Measurements from ENCODE around the gene DR1.

The DR1 gene

GRCh38 chr1:93345633-93346420 is at the start of gene DR1:
Gene DR1, plus strand, starts transcription at chr1:93345907. Its CDS starts 739 bp downstream, at chr1:93346646.
- peak; percentile 89 for DNase-seq (ENCODE audit: low spot score)

- DNase-seq (ENCODE audit: low spot score), result no peak
Measured at GRCh38 chr1:93296555-93297154, 49.1 kb upstream of the DR1 start.

GRCh38 chr1:93301131-93301530 is 44.6 kb upstream of the DR1 start:
- DNase-seq (ENCODE audit: low spot score), result no peak

GRCh38 chr1:93302078-93302477 is 43.6 kb upstream of the DR1 start:
- no peak for DNase-seq (ENCODE audit: low spot score)

GRCh38 chr1:93304716-93305138 is 41.0 kb upstream of the DR1 start:
- DNase-seq (ENCODE audit: low spot score), result peak; percentile 50

GRCh38 chr1:93306920-93307319 is 38.8 kb upstream of the DR1 start:
- no peak for DNase-seq (ENCODE audit: low spot score)

- no peak for DNase-seq (ENCODE audit: low spot score)
Measured at GRCh38 chr1:93313026-93313425, 32.7 kb upstream of the DR1 start.

- peak; percentile 66 for DNase-seq (ENCODE audit: low spot score)
Measured at GRCh38 chr1:93317207-93317606, 28.5 kb upstream of the DR1 start.

- no peak for DNase-seq (ENCODE audit: low spot score)
Measured at GRCh38 chr1:93317943-93318342, 27.8 kb upstream of the DR1 start.

- DNase-seq (ENCODE audit: low spot score), result no peak
Measured at GRCh38 chr1:93321720-93322119, 24.0 kb upstream of the DR1 start.

GRCh38 chr1:93322349-93322748 is 23.4 kb upstream of the DR1 start:
- no peak for DNase-seq (ENCODE audit: low spot score)

- no peak for DNase-seq (ENCODE audit: low spot score)
Measured at GRCh38 chr1:93323185-93323820, 22.4 kb upstream of the DR1 start.

- no peak for DNase-seq (ENCODE audit: low spot score)
Measured at GRCh38 chr1:93324486-93325464, 20.9 kb upstream of the DR1 start.

- no peak for DNase-seq (ENCODE audit: low spot score)
Measured at GRCh38 chr1:93328809-93329760, 16.6 kb upstream of the DR1 start.

- no peak for DNase-seq (ENCODE audit: low spot score)
Measured at GRCh38 chr1:93330196-93330595, 15.5 kb upstream of the DR1 start.

- DNase-seq (ENCODE audit: low spot score), result no peak
Measured at GRCh38 chr1:93330617-93331016, 15.1 kb upstream of the DR1 start.

GRCh38 chr1:93331412-93331811 is 14.3 kb upstream of the DR1 start:
- no peak for DNase-seq (ENCODE audit: low spot score)

GRCh38 chr1:93332368-93332767 is 13.3 kb upstream of the DR1 start:
- no peak for DNase-seq (ENCODE audit: low spot score)

GRCh38 chr1:93338387-93339146 is 7.1 kb upstream of the DR1 start:
- no peak for DNase-seq (ENCODE audit: low spot score)

- DNase-seq (ENCODE audit: low spot score), result no peak
Measured at GRCh38 chr1:93339171-93339697, 6.5 kb upstream of the DR1 start.

Data from globus pallidus (tissue), 1 donor.